Ramos (cell line): ENCODE results near the gene MAPK11.

ENCODE experiments used
- in situ Hi-C: fragments of 300-500 bp; cut with MboI; formaldehyde crosslinking; loops from one replicate; pipeline ENCODE4 v1.14.3; 2022; ENCODE audit warnings: low sequenced_read_pairs; ENCODE audit not compliant: unreplicated experiment

MAPK11 gene

DNA sequence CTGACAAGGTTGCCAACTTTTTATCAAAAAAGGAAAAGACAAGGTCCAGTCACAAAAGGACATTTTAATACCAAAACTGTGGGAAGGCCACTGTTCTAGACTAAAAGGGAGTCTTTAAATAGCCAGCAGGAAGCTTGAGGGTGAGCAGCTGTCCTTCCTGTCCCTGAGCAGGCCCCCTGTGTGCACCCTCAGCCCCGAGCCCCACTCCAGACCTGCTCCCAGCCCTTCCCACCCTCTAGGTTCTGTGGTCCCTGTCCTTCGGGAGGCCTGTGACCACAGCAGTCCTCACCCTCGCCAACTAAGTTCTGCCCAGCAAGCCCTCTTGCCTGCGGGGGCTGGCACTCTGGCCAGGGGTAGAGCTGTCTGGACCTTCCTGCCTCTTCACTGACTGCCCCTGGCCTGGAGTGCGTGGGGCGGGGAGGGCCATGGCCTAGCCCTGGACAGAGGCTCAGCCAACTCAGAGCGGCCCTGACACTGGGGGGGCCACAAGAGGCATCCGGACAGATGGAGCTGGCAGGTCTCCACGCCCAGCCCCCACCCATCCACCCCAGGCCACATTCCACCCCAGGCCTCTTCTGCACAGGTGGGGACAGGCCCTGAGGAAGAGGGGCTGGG is 38.9 kb upstream of the MAPK11 start:
- in situ Hi-C loops, result no loop called here

DNA sequence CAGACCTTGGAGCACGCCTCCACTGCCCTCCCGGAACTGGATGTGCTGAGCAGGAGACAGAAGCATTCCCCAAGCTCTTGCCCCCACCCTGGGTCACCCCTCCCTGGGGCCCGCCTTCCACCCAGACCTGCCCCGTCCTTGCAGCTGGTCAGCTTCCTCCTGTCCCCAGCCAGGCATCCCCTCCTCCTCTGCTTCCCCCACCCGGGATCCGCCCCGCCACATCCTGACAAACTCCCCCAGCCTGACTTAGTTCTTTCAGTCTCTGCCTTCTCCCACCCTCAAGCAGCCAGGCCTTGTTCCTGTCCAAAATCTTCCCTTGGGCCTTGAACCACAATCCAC is 38.4 kb upstream of the MAPK11 start:
- in situ Hi-C loops, result no loop called here

DNA sequence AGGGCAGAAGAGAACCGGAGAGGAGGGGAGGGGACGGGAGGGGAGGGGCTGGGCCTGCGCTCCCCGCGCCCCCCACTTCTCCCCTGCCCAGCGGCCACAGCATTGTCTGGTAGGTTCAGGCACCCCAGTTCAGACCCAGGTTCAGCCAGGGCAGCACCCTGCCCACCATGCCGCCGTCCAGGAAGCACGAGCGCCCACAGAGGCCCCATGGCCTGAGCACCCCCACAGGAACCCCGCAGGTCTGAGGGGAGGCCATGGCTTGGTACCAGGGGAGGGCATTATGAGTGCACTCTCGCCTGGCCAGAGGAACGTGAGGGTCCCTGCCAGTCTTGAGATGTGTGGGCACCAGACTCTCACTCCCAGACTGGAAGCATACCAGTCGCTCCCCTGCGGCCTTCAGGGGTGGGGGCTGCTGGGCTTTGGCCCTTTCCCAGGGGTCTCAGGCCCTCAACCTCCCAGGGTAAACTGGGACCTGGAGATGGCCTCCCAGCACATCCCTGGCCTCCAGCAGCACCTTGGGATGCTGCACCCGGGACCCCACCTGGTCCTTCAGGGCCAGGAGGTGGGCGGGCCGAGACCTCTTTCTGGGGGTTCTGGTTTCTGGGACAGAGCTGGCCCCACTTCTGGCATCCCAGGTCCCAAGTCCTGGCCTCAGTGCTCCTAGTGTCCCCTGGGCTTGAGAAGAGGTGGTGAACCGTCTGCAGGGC is 37.9 kb upstream of the MAPK11 start:
- in situ Hi-C loops, result no loop called here

DNA sequence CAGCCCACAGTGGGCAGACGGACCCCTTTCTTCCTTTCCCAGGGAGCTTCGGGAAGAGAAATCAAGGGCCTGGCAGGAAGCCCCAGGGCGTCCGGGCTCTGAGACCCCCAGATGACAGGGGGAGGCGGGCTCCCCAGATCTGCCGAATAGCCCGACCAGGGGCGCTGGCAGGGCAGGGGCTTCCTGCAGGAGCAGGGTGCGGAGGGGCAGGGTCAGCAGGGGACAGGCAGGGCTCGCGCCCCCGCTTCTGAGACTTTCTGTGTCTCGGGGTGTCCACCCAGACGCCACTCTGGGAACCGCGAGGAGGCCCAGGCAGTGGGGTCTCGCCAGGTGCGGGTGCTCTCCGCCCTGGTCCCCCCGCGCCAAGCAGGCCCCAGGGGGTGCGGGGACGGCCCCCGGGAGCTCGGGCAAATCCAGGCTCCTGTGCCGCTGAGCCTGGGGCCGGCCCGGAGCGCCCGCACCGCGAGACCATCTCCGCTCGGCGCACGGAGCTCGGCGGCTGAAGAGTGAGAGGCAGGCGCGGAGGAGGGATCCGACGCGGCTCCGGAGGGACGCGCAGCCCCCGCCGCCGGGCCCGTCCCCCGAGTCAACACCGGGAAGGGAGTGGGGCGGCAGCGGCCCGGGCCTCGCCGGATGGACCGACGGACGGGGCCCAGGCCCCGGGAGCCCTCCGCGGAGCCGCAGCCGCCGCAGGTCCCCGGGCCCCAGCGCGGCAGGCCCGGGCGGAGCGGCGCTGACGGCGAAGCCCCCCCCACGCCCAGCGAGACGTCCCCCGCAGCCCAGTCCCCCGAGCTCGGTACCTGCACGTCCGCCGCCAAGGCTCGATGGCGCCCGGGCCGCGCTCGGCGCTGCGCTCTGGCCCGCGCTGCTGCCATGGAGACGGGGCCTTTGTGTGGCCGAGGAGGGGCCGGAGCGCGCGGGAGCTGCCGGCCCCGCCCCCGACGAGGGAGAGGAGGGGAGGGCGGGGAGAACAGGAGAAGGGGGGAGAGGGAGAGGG is 36.9 kb upstream of the MAPK11 start, which contains the start of gene PLXNB2:
PLXNB2 (minus strand) TSS at position 894 of the 997 bp plus-strand sequence. CDS start 17,062 bp downstream, outside the sequence.
- in situ Hi-C loops, result no loop called here

DNA sequence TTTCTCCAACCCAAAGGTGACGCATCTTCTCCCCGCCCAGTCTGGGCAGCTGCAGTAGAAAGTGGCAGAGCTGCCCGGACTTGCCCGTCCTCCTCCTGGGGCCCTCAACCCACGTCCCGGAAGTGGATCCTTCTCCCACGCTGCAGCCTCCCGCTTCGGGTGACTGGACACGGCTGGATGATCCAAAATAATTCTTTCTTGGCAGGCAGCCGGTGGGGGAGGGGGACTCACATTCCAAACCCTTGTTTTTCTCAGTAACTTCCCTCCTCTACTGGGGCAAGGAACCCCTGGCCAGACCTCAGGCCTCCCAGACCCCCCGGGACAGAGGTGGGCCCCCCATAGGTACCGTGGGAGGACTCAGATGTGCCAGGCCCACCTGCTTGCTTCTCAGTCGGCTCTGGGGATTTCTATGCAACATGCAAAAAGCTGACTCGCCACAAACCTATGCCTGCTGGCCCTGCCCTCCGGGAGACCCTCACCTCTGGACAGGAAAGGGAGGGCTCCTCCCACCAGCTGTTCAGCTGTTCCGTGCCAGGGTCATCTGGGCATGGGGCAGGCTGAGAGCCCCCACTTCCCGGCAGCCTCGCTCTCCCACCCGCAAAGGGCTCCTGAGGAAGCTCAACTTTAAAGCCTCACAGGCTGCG is 35.9 kb upstream of the MAPK11 start:
- in situ Hi-C loops, result no loop called here

DNA sequence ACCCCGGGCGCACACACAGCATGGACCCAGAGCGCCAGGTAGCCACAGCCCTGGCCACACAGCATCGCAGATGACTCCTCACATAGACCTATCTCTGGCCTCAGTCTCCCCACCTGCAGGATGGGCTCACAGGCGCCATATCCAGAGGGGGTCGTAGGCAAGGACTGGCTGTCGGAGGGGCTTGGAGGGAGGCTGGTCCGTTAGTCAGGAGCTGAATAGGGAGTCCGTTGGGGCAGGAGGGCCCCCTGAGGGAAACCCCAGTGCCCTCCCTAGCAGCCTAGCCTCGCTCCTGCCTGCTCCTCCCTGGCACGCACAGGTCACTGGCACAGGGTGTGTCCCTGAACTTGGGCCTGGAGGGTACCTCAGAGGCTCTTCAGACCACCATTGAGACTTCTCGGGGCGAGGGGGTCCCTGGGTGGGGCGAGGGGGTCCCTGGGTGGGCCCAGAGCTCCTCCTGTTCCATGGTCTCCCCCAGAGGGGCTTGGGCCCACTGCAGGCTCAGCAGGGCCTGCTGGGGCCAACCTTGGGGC is 35.3 kb upstream of the MAPK11 start:
- in situ Hi-C loops, result no loop called here

DNA sequence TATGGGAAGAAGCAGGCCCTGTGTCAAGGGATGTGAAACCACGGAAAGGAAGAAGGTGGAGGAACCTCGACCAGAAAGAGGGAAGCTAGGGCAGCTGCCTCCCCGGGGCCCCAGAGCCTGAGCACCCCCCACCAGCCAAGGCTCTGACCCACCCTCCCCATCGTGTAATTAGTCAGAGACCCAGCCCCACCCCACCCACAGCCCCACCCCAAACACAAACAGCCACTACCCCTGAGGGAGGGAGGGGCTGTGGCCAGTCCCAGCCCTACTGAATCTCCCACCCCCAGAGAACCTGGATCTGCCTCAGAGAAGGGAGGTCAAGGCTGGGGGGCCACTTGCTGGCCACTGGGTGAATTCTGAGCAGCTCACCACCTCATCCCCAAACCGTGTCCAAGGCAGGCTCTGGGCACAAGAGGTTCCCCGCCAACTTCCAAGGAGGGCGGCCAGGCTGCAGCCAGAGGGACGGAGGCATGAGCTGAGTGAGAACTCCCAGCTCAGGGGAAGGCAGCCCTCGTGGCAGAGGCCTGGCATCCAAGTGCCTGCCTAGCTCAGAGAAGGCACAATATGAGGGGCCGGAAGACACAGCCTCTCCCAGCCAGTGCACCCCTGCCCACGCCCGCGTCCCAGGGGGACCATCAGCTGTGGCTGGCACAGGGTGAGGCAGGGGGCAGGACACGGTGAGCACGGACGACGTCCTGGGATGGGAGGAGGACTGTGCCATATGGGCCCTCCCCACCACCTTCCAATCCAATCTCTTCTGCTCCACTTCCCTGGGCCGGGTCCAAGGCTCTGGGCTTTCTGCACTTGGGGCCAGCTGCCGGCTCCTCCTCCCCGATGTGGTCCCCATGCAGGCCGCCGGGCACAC is 34.6 kb upstream of the MAPK11 start:
- in situ Hi-C loops, result no loop called here

DNA sequence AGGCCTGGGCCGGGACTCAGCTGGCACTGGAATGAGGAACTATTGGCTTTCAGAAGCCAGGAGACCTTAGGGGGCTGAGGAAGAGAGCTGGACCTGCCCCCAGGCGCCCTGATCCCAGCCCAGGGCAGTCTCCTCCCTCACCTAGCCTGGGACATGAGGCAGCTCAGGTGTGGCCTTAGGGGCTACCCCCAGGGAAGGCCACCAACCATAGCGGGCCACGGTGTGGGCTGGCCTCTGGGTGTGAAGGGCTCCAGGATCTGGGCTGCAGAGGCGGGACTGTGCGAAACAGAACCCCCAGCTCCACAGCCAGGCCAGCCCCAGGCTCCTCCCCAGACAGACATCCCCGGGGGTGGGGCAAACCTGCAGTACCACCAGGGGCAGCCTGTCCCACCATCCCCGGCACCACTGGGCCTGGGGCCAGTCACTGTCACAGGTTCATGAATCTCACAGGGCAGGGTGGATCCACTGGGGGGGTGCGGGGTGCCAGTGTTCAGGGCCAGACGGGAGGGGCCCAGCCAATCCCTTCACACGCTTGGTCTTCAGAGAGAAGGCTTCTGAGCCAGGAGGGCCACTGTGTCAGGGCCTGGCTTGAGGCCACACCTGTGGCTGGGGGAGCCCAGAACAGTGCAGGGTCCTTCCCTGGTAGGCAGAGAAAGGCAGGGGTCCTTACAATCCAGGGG is 33.8 kb upstream of the MAPK11 start:
- in situ Hi-C loops, result no loop called here

DNA sequence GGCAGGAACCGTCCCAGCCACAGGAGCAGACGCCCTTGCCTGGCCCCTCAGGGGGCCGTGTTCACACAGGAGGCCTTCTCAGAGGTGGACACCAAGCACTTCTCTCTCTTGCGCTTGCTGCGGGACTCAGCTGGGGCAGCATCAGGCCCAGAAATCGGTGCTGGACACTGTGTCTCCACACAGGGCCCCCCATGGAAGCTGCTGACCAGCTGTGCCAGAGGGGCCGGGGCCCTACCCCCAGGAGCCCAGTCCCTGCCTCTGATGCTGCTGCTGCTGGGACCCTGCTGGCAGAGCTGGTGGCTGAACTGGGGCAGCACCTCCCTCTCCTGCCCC is 33.3 kb upstream of the MAPK11 start:
- in situ Hi-C loops, result no loop called here

DNA sequence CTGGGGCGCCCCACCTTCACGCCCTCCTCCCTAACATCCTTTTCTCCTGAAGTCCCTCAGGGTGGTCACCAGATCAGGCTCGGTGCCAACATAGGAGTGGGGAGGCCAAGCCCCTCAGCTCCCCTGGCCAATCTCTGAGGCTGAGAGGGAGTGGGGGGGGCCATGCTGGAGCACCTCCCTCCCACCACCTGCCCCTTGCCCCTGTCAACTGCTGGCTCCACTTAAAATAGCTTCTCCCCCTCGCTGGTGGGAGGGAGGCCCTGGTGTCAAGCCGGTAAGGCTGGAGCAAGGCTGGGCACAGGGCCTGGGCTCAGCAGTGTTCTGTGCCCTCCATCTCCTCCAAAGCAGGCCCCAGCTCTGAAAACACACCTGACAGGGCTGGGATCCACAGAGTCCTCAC is 32.4 kb upstream of the MAPK11 start:
- in situ Hi-C loops, result no loop called here

DNA sequence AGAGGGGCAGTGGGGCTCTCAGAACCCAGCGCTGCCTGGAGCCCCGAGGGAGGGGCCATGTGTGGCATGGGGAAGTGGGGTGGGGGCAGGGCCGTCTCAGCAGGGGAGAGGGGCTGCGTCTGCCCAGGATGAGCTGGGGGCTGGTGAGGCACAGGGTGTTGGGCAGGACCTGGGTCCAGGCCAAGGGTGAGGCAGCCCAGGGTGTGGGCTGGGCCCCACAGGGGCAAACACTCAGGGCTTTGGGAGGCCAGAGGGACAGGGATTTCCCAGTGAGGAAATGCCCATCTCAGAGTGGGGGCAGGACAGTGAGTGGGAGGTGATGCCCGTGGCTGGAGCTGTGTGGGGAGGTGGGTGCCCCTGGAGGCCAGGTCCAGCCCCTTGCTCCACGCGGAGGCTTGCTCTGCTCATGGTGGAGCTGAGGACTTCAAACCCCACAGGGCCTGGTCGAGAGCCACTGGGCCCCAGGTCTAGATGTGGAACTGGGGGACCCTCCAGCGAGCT is 31.9 kb upstream of the MAPK11 start:
- in situ Hi-C loops, result no loop called here

DNA sequence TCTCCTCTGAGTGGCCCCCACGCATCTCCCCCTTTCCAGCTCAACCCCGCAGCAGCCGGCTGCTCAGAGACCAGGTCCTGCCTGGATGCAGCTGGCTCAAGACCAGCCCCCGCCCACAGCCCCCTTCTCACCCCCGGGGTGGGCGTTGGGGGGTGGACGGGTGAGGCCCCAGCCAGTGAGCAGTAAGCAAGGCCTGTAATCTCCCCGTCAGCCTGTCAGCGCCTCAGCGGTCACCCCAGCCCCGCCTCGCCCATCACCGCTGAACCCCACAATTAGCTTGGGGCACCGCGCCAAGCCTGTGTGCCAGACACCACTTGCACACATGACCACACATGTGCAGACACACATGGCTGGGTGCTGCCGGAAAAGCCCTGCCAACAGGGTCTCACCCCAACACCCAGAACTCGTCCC is 31.4 kb upstream of the MAPK11 start:
- in situ Hi-C loops, result no loop called here

DNA sequence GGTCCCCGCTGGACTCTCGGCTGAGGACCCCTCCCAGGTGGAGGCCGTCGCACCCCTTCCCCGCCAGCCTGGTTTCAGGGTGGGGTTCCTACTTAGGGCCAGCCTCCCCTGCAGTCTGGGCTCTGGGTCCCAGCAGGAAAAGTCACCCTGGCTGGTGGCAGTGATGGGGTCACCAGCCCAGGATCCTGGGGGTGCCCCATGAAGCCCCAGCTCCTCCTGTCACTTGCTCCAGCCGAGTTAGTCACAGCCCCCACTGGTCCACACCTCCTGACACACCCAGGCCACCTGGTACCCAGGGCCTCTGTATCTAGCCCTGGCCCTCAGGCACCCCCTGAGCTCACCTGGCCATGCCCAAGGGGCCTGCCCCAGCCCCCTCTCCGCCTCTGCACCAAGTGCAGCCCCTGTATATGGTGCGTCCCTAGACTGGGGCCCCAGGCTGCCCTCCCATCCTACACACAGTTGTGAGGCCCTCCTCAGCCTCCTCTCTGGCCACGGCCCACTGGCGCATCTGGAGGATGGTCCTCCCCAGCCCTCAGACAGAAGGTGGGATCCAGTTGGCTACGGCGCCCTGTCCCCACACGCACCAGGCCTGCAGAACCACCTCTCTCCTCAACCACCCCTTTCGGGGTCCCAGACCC is 30.6 kb upstream of the MAPK11 start:
- in situ Hi-C loops, result no loop called here

DNA sequence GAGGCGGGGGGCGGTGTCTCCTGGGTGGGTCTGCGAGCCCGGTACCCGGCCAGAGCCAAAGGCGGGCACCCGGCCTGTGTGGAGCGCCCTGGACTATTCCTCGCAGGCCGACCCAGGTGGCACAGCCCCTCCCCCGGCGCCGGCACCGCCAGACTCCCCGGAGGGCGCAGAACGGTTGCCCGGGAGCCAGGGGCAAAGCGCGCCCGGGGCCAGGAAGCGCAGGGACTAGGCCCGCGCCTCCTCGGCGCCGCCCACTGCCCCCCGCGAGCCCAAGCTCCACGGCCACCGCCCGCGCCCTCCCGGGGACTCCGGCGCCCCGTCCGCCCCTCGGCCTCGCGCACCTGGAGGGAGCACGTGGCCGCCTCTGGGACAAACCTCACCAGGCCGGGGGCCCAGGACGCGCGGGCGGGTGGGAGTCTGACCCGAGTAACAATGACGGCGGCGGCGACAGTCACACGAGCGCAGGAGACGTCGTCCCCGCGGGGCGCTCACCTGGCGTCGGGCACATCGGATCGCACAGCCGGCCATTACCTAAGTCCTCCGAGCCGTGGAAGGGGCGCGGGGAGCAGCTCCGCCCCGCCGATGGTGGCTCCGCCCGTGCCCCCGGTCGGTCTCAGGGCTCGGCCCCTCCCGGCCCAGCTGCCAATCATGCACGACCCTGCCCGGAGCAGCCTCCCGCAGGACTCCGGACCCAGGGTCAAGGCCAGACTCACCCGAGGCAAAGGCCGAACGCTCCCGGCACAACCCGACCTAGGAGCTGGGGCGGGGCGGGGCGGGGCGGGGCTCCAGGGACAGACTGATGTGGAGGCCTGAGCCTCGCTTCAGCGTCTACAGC is 29.8 kb upstream of the MAPK11 start:
- in situ Hi-C loops, result no loop called here

DNA sequence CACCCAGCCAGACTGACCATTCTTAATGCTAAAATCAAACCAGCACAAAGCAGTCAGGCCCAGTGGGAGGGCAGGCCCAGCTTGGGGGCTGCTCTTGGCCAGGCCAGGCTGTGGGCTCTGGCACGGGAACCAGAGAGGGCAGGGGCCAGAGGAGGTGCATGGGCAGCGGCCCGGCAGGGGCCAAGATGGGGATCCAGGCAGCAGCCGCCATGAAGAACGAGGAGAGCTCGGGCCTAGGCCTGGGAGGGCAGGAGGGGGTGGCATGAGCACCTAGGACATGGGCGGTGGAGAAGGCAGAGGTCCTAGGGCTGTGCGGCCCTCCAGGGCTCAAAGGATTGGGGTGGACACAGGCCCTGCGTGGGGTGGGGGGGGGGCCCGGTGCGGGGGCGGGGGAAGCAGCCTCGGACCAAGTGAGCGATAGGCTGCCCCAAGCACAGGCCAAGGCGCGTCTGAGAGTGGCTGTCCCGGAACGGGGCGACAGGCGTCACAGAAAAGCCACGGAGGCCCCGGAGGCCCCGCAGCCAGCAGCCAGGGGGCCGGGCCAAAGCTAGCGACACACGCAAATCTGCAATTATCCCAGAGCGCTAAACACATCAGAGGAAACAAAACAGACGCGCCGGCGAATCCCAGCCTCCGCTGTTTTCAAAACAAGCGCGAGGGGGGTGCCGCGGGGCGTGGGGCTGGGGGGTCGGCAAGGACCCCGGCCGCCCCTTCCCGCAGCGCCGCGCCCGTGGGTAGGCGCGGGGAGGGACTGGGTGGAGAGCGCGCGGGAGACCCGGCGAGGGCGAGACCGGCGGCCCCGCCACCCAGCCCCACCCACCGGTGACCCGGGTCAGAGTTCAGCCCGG is 29.0 kb upstream of the MAPK11 start:
- in situ Hi-C loops, result no loop called here

DNA sequence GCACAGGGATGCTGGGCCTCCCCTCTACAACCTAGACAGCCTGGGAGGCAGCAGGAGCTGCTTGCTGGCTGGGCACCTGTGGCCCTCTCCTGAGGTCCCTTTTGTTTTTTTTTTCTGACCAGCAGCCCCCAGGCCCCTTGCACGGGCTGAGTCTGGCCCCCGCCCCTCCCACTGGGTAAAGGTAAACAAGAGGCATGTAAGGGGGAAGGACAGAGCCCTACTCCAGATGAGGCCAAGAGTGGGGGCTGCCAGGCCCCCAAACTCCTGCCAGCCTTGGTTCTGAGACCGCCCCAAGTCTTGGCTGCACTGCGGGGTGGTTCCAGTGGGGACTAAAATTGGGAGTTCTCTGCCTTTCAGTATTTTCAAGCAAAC is 28.1 kb upstream of the MAPK11 start:
- in situ Hi-C loops, result no loop called here
